H9 (cell line): ENCODE measurements around the gene NEGR1. TPM values are rescaled to one million over a fixed set of nuclear protein-coding genes. Genes with fewer than 3 reads are reported as not detected.

Experiments used
- DNase-seq: peaks from one replicate; pipeline ENCODE4 v3.0.0-alpha.2; 2017
- H2AFZ ChIP-seq: one replicate; pipeline ENCODE4 v1.6.1; 2013; ENCODE audit warnings: mild to moderate bottlenecking, low read length, control low read depth, moderate library complexity
- H2AK5ac ChIP-seq: 2 replicates; pipeline ENCODE4 v1.6.1; 2013; ENCODE audit warnings: low read length, control low read depth, mixed read lengths; ENCODE audit not compliant: insufficient read length
- H2BK120ac ChIP-seq: one replicate; pipeline ENCODE4 v1.6.1; 2013; ENCODE audit warnings: low read depth, mild to moderate bottlenecking, low read length, control low read depth, inconsistent platforms; ENCODE audit not compliant: poor library complexity, severe bottlenecking
- H2BK12ac ChIP-seq: 2 replicates; pipeline ENCODE4 v1.6.1; 2013; ENCODE audit warnings: low read length, control low read depth, mixed read lengths, low read depth; ENCODE audit not compliant: insufficient read length
- H2BK15ac ChIP-seq: 2 replicates; pipeline ENCODE4 v1.6.1; 2013; ENCODE audit warnings: low read depth, low read length, control low read depth
- H2BK20ac ChIP-seq: one replicate; pipeline ENCODE4 v1.6.1; 2013; ENCODE audit warnings: low read depth, mild to moderate bottlenecking, low read length, control low read depth, inconsistent platforms; ENCODE audit not compliant: poor library complexity, severe bottlenecking
- H2BK5ac ChIP-seq: 2 replicates; pipeline ENCODE4 v1.6.1; 2013; ENCODE audit warnings: low read length, control low read depth, mixed read lengths; ENCODE audit not compliant: insufficient read length
- H3K14ac ChIP-seq: 2 replicates; pipeline ENCODE4 v1.6.1; 2013; ENCODE audit warnings: low read length, control low read depth; ENCODE audit not compliant: insufficient read depth
- H3K18ac ChIP-seq: 2 replicates; pipeline ENCODE4 v1.6.1; 2013; ENCODE audit warnings: low read depth, mild to moderate bottlenecking, mixed read lengths, low read length, control low read depth; ENCODE audit not compliant: insufficient read length
- H3K23ac ChIP-seq: 2 replicates; pipeline ENCODE4 v1.6.1; 2013; ENCODE audit warnings: low read length, control low read depth, mixed read lengths, low read depth; ENCODE audit not compliant: insufficient read length
- H3K23me2 ChIP-seq: 2 replicates; pipeline ENCODE4 v1.6.1; 2013; ENCODE audit warnings: low read depth, mild to moderate bottlenecking, mixed read lengths, low read length, control low read depth; ENCODE audit not compliant: insufficient read length, poor library complexity, severe bottlenecking
- H3K27ac ChIP-seq: 2 replicates; pipeline ENCODE4 v1.5.1; 2013; ENCODE audit warnings: low read length, control low read depth, mixed read lengths, low read depth; ENCODE audit not compliant: insufficient read length
- H3K27me3 ChIP-seq: 2 replicates; pipeline ENCODE4 v1.6.1; 2013; ENCODE audit warnings: low read length, control low read depth, inconsistent platforms; ENCODE audit not compliant: insufficient read depth
- H3K4ac ChIP-seq: 2 replicates; pipeline ENCODE4 v1.6.1; 2013; ENCODE audit warnings: low read depth, mild to moderate bottlenecking, control low read depth, inconsistent platforms, low read length, moderate library complexity
- H3K4me1 ChIP-seq: 2 replicates; pipeline ENCODE4 v1.6.1; 2013; ENCODE audit warnings: low read length, control low read depth, inconsistent platforms; ENCODE audit not compliant: insufficient read depth
- H3K4me2 ChIP-seq: 2 replicates; pipeline ENCODE4 v1.6.1; 2013; ENCODE audit warnings: low read length, control low read depth, mixed read lengths; ENCODE audit not compliant: insufficient read length, insufficient read depth
- H3K56ac ChIP-seq: 2 replicates; pipeline ENCODE4 v1.6.1; 2013; ENCODE audit warnings: low read depth, mild to moderate bottlenecking, mixed read lengths, low read length, control low read depth; ENCODE audit not compliant: insufficient read length
- H3K79me1 ChIP-seq: 2 replicates; pipeline ENCODE4 v1.6.1; 2013; ENCODE audit warnings: low read depth, mild to moderate bottlenecking, moderate library complexity, low read length, control low read depth, inconsistent platforms; ENCODE audit not compliant: insufficient read depth, poor library complexity, severe bottlenecking
- H3K79me2 ChIP-seq: 2 replicates; pipeline ENCODE4 v1.6.1; 2013; ENCODE audit warnings: low read length, control low read depth, inconsistent platforms; ENCODE audit not compliant: insufficient read depth
- H3K9ac ChIP-seq: 2 replicates; pipeline ENCODE4 v1.6.1; 2013; ENCODE audit warnings: low read length, control low read depth, mixed read lengths; ENCODE audit not compliant: insufficient read length; ENCODE audit errors: extremely low read depth
- H3K9me3 ChIP-seq: one replicate; pipeline ENCODE4 v1.6.1; 2013; ENCODE audit warnings: low read depth, low read length, inconsistent platforms; ENCODE audit not compliant: control insufficient read depth
- H3T11ph ChIP-seq: one replicate; pipeline ENCODE4 v1.6.1; 2013; ENCODE audit warnings: mild to moderate bottlenecking, low read length, control low read depth, inconsistent platforms
- H4K20me1 ChIP-seq: one replicate; pipeline ENCODE4 v1.6.1; 2013; ENCODE audit not compliant: control insufficient read depth, insufficient read length, insufficient read depth
- H4K5ac ChIP-seq: 2 replicates; pipeline ENCODE4 v1.6.1; 2013; ENCODE audit warnings: low read depth, mild to moderate bottlenecking, mixed read lengths, low read length, control low read depth; ENCODE audit not compliant: insufficient read length
- H4K8ac ChIP-seq: replicated peaks from 2 replicates; pipeline ENCODE4 v1.6.1; 2013; ENCODE audit warnings: low read length, control low read depth, mixed read lengths, low read depth; ENCODE audit not compliant: insufficient read length
- H4K91ac ChIP-seq: 2 replicates; pipeline ENCODE4 v1.6.1; 2013; ENCODE audit warnings: low read depth, mild to moderate bottlenecking, moderate library complexity, mixed read lengths, low read length, control low read depth; ENCODE audit not compliant: insufficient read length
- H3K27ac Mint-ChIP-seq, 3 experiments: 2 replicates in 2 of 3; 3 replicates in 1 of 3; pipeline ENCODE4 v1.8.0; 2020 to 2021; ENCODE audit warnings: mixed read lengths in 3 of 3, mild to moderate bottlenecking in 1 of 3, moderate library complexity in 1 of 3
- H3K27me3 Mint-ChIP-seq: 2 replicates; pipeline ENCODE4 v1.8.0; 2021; ENCODE audit warnings: low read depth, mild to moderate bottlenecking, moderate library complexity, mixed read lengths
- H3K36me3 Mint-ChIP-seq, 3 experiments: 2 replicates in 2 of 3; 3 replicates in 1 of 3; pipeline ENCODE4 v1.8.0; 2020 to 2021; ENCODE audit warnings: low read depth in 3 of 3, mixed read lengths in 3 of 3; ENCODE audit not compliant: insufficient read depth in 1 of 3
- H3K4me1 Mint-ChIP-seq, 2 experiments: 2 replicates each; pipeline ENCODE4 v1.8.0; 2020; ENCODE audit warnings: mixed read lengths in 2 of 2
- H3K4me3 Mint-ChIP-seq, 2 experiments: 2 replicates in 1 of 2; 3 replicates in 1 of 2; pipeline ENCODE4 v1.8.0; 2020 to 2021; ENCODE audit warnings: mild to moderate bottlenecking in 2 of 2, mixed read lengths in 2 of 2, moderate library complexity in 1 of 2
- H3K9me3 Mint-ChIP-seq, 2 experiments: 2 replicates in 1 of 2; 3 replicates in 1 of 2; pipeline ENCODE4 v1.8.0; 2020; ENCODE audit warnings: mild to moderate bottlenecking in 2 of 2, mixed read lengths in 2 of 2, moderate library complexity in 1 of 2
- WGBS: extraction: QIAGEN DNeasy Blood & Tissue Kit; methylation state at CpG from one replicate; pipeline ENCODE4 v1.1.7; 2013; ENCODE audit warnings: missing lambda C conversion rate, low lambda C conversion rate, mixed read lengths; ENCODE audit not compliant: insufficient read length; ENCODE audit errors: extremely low coverage; 5-methylcytosine and 5-hydroxymethylcytosine counted together
- total RNA-seq: library from RNA; stranded (reverse); gene quantifications from 2 replicates; pipeline ENCODE4 v1.2.1, GENCODE V29; 2021
- TF ChIP-seq, protein P1 (sequence below): fragments of 200-600 bp; sonication (generic); conservative IDR thresholded peaks from 3 replicates; pipeline ENCODE4 v1.8.0; 2021; ENCODE audit warnings: antibody characterized with exemption, mild to moderate bottlenecking

The NEGR1 gene
- total RNA-seq, 1 experiment from 2014 or later, result 0.13 TPM

DNA sequence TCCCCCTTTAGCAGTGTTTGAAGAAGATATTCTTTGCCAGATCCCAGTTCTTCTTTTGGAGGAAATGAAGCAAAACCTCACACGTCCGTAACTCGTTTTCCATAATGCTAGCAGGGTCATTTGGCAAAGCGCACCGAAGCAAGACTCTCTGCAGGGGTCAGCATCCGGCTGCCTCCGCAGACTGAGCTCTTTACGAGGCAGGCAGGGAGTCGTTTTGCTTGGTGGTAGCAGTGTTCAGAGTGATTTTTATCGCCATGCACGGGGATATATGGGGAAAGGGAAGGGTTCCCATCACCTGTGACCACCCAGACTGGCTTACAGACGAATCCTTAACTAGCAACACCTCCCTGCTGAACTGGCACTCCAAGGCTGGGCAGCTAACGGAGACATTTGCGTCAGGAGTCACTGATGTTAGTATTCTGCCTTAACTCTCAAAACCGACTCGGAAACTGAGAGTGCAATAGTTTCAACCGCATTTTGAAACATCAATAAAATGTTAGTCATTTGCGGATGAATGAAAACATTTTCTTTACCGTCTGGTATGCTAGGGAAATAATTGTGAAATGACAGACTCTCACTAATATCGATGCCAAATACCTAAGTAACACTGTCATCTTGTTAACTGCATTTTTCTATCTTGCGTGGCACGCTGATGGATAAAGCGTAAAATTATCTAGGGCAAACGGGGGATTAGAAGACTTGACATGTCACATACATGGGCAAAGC is 2.2 kb upstream of the NEGR1 start:
- Histone ChIP-seq H3K4me2 (peak overlapping the region; percentile 99), H3K79me1 (no peaks in the 10 kb centered on the region), H3T11ph (no peak overlapping the region), H2BK20ac (no peak overlapping the region), H4K91ac (no peak overlapping the region), H4K20me1 (no peaks in the 10 kb centered on the region), H3K14ac (no peak overlapping the region), H2AK5ac (no peak overlapping the region), H3K9ac (no peak overlapping the region), H2BK120ac (no peak overlapping the region), H4K5ac (no peak overlapping the region), H3K56ac (no peak overlapping the region), H3K9me3 (no peaks in the 10 kb centered on the region), H3K27ac (no peak overlapping the region), H2BK5ac (no peak overlapping the region), H2AFZ (peak overlapping the region; percentile 32), H3K4me1 (no peaks in the 10 kb centered on the region), H3K18ac (no peak overlapping the region), H4K8ac (no peak overlapping the region), H3K4ac (no peak overlapping the region), H2BK12ac (no peak overlapping the region), H3K23me2 (peaks cover 22% of the 10 kb centered on the region), H3K79me2 (no peaks in the 10 kb centered on the region), H2BK15ac (no peak overlapping the region), H3K23ac (no peak overlapping the region), H3K27me3 (peaks cover 3% of the 10 kb centered on the region; the same call in 1 of the 2 replicates)
- TF ChIP-seq, protein P1, sequence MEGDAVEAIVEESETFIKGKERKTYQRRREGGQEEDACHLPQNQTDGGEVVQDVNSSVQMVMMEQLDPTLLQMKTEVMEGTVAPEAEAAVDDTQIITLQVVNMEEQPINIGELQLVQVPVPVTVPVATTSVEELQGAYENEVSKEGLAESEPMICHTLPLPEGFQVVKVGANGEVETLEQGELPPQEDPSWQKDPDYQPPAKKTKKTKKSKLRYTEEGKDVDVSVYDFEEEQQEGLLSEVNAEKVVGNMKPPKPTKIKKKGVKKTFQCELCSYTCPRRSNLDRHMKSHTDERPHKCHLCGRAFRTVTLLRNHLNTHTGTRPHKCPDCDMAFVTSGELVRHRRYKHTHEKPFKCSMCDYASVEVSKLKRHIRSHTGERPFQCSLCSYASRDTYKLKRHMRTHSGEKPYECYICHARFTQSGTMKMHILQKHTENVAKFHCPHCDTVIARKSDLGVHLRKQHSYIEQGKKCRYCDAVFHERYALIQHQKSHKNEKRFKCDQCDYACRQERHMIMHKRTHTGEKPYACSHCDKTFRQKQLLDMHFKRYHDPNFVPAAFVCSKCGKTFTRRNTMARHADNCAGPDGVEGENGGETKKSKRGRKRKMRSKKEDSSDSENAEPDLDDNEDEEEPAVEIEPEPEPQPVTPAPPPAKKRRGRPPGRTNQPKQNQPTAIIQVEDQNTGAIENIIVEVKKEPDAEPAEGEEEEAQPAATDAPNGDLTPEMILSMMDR, result no peak; the same call in 2 of the 3 replicates
- no CpG with 5 or more reads among the region's 24 CpGs for WGBS
- Mint-ChIP-seq H3K4me1 (peaks cover 12 to 13% of the 10 kb centered on the region in 2 experiments), H3K9me3 (no peaks in the 10 kb centered on the region), H3K27ac (no peak overlapping the region), H3K4me3 (no peak overlapping the region), H3K36me3 (no peaks in the 10 kb centered on the region), H3K27me3 (peaks cover 32% of the 10 kb centered on the region)
- DNase-seq, result peak; percentile 76
